ENCODE measurements around the gene FNDC3A. TPM values are rescaled to one million over a fixed set of nuclear protein-coding genes. Genes with fewer than 3 reads are reported as not detected.

The FNDC3A gene
- total and polyA plus RNA-seq, 11 donors, result 10.1 to 38.3 (median 21.9) TPM

- H3K27ac ChIP-seq, result peak within 1 kb of the TSS; percentile 74 to 93 (median 90)
- 0 to 1% (median 0%) methylated on average over 53 to 56 of the region's 56 CpGs for WGBS, 4 donors
- H3K27me3 ChIP-seq, result no peaks in the 10 kb centered on the region
- peaks cover 0 to 40% (median 14%) of the 10 kb centered on the region in 12 donors for H3K4me1 ChIP-seq
- peak; percentile 96 to 99 (median 98) for ATAC-seq
- H3K36me3 ChIP-seq, result peaks cover 0 to 31% (median 7%) of the 10 kb centered on the region in 9 donors
- DNase-seq, result peak; percentile 97 to 99 (median 98)
- peak within 1 kb of the TSS; percentile 62 to 97 (median 84) for H3K4me3 ChIP-seq
- intact Hi-C loops (cut with DNase I), result loop anchor here in 2 of 10 donors (5.0 to 10.0 kb wide), 2 partner anchors 194 to 273 kb away; partner anchors contain the start of genes CAB39L (in 1 of the 2), FNDC3A (in 1 of the 2) and SETDB2 (in 1 of the 2)
- H3K9me3 ChIP-seq, result no peaks in the 10 kb centered on the region
- TF ChIP-seq POLR2A (IDR thresholded peaks at IDR 0.05), result peak in 1 of 2 donors; percentile 74
- TF ChIP-seq, protein P1, sequence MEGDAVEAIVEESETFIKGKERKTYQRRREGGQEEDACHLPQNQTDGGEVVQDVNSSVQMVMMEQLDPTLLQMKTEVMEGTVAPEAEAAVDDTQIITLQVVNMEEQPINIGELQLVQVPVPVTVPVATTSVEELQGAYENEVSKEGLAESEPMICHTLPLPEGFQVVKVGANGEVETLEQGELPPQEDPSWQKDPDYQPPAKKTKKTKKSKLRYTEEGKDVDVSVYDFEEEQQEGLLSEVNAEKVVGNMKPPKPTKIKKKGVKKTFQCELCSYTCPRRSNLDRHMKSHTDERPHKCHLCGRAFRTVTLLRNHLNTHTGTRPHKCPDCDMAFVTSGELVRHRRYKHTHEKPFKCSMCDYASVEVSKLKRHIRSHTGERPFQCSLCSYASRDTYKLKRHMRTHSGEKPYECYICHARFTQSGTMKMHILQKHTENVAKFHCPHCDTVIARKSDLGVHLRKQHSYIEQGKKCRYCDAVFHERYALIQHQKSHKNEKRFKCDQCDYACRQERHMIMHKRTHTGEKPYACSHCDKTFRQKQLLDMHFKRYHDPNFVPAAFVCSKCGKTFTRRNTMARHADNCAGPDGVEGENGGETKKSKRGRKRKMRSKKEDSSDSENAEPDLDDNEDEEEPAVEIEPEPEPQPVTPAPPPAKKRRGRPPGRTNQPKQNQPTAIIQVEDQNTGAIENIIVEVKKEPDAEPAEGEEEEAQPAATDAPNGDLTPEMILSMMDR (IDR thresholded peaks at IDR 0.05), result peak in 1 of 12 donors; percentile 10
These were observed 272.2 kb downstream of the FNDC3A start, which contains the start of gene CDADC1 for GRCh38 chr13:49247643-49248621. Gene CDADC1, plus strand, starts transcription at chr13:49247925. Its CDS starts 113 bp downstream, at chr13:49248038.

GRCh38 chr13:49248622-49249002 is 272.9 kb downstream of the FNDC3A start:
- intact Hi-C loops (cut with DNase I), result loop anchor here in 2 of 10 donors (5.0 to 10.0 kb wide), 2 partner anchors 194 to 274 kb away; partner anchors contain the start of genes CAB39L (in 1 of the 2), FNDC3A (in 1 of the 2) and SETDB2 (in 1 of the 2)
- 5 to 8% (median 6%) methylated on average over 6 of the region's 6 CpGs for WGBS, 4 donors
- ATAC-seq, result peak in 3 of 4 donors; percentile 1 to 21 (median 20)

GRCh38 chr13:49251326-49251725 is 275.6 kb downstream of the FNDC3A start:
- Histone ChIP-seq H3K27ac (no peak overlapping the region), H3K9me3 (no peaks in the 10 kb centered on the region), H3K27me3 (no peaks in the 10 kb centered on the region), H3K4me3 (no peak overlapping the region), H3K4me1 (peaks cover 0 to 46% (median 14%) of the 10 kb centered on the region in 12 donors), H3K36me3 (peaks cover 0 to 61% (median 26%) of the 10 kb centered on the region in 9 donors)
- intact Hi-C loops (cut with DNase I), result loop anchor here in 1 of 10 donors (10.0 kb wide), 1 partner anchor 147 kb away; no protein-coding TSS in a partner anchor
- 76 to 83% (median 81%) methylated on average over 5 of the region's 5 CpGs for WGBS, 4 donors
- no peak for ATAC-seq
- TF ChIP-seq, protein P1 (IDR thresholded peaks at IDR 0.05), result no peak
- no peak for TF ChIP-seq POLR2A (IDR thresholded peaks at IDR 0.05)
- no peak for DNase-seq

More at GRCh38 chr13:49248622-49249002, 272.9 kb downstream of the FNDC3A start:
- Histone ChIP-seq H3K4me1 (peaks cover 0 to 40% (median 14%) of the 10 kb centered on the region in 12 donors), H3K27me3 (no peaks in the 10 kb centered on the region), H3K36me3 (peaks cover 0 to 34% (median 7%) of the 10 kb centered on the region in 9 donors), H3K27ac (peak overlapping the region in 11 of 12 donors; percentile 74 to 93 (median 90)), H3K4me3 (peak overlapping the region; percentile 62 to 97 (median 84)), H3K9me3 (no peaks in the 10 kb centered on the region)
- TF ChIP-seq, protein P1 (IDR thresholded peaks at IDR 0.05), result no peak
- TF ChIP-seq POLR2A (IDR thresholded peaks at IDR 0.05), result no peak
- no peak for DNase-seq

Measured in heart left ventricle (tissue), 16 donors.